Epidermal melanocyte (primary cell): ENCODE data around the gene ATP6V1B1.
A peak's percentile ranks its signal among the peaks of the same experiment; 100 is the strongest.
"Not testable (repeated sequence)": the region's sequence is repeated elsewhere in the genome, so short reads cannot be mapped to it uniquely, and the experiment has no call there.

Experiments used
- DNase-seq: peaks from one replicate; pipeline ENCODE4 v3.0.0; 2011; ENCODE audit warnings: low spot score; ENCODE audit not compliant: insufficient read length

ATP6V1B1 gene

DNA sequence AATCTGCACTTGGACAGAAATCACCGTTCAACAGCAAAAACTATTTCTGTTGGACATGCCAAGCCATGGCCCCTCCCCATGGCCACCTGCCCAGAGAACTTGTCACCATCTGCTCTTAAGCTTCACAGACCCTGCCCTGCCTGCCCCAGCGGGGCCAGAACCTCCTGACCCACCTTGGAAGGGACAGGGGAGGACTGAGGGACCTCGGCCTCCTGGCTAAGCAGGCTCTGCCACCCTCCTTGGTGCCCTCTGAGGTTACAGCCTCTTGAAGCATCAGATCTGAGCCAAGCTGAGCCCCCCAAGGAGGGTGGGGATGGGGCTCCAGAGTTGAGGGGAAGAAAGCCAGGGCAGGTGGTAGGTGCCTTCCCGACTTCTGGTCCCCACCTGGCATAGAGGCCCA lies 52.5 kb downstream of the ATP6V1B1 start:
- no peak for DNase-seq

DNA sequence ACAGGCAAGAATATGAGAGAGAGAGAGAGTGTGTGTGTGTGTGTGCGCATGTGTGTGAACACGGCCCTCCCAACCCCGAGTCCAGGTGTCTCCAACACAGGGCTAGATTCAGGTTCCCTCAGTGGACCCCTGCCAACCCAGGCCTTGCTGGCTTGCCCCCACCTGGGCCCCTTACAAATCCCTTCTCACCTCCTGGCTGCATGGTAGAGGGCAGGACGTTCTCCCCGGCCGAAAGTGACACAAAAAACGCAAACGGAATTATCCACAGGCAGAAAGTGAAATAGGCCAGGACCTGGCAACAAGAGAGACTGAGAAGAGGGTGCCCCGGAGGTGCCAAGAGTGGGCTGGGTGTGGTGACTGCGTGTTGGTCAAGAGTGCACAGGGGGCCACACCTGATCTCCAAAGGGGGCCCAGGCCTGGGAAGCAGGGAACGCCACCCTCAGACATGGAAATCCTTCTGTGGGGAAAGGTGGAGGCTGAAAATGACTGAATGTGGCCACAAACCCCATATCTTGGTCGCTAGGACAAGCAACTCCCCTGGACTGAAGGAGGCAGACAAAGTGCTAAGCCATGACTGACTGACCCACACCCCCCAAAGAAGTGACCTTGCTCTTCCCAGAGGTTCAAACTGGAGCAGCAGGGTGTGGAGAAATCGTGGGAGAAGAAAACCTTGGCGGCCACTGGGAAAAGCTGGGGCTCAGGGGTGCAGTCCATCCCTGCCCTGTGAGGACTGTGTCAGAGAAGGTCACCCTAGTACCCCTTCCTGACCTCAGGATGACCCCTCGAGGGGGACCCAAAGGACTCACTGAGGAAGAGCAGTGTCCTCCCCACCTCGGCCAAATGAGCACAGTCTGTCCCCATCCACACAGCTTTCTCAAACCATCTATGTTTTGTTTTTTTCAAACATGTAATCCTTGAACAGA lies 53.3 kb downstream of the ATP6V1B1 start:
- DNase-seq, result no peak

DNA sequence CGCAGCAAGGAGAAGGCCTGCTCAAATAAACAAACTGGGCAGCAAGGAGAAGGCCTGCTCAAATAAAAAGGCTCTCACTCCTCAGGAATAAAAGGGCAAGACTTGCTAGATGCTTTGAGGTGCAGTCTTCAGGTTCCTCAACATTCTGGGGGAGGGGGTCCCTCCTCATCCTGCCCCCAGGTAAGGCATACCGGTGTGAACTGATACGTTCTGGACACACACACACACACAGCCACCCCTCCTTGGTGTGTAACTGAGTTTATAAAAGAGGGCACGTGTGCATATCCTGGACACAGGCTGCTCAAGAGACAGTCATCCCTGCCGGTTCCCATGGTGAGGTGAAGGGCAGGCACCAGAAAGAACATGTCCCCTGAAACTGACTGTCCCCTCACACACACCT lies 54.5 kb downstream of the ATP6V1B1 start:
- no peak for DNase-seq

DNA sequence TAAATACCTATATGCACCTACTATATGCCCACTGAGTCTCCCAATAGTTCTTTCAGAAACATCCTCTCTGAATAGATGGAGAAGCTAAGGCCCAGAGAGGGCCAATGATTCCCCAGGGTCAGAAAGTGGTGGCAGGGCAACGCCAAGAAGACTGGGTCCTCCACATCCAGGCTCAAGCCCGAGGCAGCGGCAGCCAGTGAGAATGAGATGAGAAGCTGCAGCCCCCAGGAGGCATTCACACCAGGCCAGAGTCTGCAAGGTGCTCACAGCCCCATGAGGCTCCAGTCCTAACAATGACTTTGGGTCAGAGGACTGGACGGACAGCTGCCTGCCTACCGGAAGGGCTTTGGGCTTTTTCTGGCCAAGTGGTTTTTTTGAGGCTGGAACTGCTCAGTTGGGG lies 55.4 kb downstream of the ATP6V1B1 start:
- DNase-seq, result no peak

DNA sequence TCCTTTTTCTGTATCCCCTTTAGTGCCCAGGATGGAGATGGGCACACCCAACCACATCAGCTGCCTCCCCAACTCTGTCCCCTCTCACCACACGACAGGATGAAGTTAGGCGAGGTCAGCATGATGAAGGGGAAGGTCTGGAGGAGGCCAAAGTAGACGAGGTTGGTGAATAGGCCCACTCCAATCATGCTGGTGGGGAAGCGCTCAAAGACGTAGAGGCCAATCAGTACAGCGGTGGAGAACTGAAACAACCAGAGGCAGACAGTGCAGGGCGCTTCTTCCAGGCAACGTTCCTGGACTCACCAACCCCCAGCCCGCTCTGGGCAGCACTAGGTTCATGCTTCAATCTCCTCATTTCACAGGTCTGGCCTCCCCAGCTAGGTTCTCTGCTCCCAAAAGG lies 56.0 kb downstream of the ATP6V1B1 start:
- no peak for DNase-seq

DNA sequence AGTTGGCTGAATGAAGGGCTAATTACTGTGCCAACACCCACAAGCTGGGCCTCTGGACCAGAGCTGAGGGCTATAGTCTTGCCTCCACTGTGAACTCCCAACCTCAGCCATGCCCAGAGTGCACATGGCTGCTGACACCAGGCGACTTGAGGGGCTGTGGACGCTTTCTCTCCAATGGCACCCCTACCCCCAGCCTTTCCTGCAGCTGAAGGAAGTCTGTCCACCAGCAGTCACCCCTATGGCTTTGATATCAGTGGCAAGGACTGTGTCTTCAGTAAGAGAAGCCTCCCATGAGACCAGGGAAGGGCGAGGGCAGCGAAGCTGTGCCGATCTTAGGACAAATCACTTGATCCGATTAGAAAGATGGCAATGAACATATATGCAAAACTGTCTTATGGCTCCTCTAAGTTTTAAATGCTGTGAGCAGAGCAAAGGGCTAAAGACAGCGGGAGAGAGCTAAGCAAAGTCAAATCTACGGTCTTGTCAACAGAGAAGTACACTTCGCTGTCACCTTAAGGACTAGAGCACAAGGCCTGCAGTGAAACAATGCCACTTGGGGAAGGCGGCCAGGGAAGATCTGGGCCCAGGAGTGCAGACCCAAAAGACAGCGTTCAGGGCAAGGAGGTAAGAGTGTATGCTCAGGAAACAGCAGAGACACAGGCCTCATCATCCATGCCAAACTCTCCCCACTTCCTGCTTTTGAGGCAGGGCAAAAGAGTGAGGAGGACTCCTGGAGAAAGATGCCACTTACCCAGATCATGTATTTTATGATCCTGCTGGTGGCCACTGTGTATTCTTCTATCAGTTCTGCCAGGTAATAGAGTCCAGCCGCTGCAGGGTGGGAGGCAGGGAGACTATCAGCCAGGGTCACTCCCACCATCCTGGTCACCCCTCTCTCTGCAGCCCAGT lies 57.5 kb downstream of the ATP6V1B1 start:
- DNase-seq, result no peak

DNA sequence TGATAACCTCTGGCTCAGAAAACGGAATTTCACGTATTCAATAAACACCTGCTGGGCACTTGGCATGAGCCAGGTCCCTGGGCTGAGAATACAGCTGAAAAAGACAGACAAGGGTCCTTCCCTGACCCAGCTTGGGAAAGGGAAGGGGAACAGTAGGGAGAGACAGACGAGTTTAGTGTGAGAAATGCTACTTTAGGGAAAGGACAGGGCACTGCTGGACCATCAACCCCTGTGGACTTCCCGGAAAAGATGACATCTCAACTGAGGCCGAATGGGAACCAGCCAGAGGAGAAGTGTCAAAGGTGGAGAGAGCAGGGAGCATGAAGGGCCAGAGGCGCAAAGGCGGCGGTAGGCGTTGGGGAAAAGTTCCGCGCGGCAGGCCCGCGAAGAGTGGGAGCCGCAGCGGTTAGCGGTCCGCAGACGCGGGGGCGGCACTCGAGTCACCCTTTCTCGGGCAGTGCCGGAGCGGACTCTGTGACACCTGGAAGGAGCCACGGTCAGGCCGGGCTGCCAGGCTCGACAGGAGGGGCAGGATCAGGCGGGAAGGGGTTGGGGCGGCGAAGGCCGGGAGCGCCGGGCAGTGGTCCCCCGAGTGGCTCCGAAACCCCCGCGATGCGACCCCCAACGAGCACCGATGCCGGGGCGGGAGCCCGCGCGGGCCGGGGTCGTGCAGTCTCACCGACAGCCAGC lies 58.5 kb downstream of the ATP6V1B1 start:
- DNase-seq, result no peak

DNA sequence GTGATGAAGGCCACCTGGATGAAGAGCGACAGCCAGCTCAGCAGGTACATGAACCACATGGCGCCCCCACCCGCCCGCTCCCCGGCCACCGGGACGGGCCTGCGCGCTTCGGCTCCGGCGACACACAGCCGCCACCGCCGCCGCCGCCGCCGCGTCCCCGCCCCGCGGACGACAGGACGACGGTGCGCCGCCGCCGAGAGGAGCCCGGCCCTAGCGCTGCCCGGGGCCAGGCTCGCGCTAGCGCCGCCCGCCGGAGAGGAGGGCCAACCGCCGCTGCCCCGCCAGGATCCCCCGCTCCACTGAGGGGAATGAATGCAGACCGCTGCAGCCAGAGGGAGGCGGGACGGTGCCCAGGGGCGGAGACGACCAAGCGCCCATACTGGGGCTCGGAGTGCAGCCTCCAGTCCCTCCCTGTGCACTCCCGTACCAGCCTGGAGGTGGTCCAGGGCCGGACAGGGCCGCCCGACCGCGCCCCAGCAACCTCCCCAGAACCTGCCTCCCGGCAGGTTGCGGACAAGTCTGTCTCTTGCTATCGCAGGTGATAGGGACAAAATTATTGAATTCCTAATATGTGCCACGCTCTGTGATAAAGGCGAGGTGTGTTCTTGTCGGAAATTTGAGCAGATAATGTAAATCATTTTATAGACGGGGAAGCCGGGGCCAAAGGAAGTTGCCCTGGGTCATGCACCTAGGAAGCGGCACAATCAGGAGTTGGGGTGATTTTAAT lies 59.2 kb downstream of the ATP6V1B1 start, which contains the start of gene TEX261:
Gene TEX261, minus strand, starts transcription at position 175 of the 727 bp plus-strand sequence. Its CDS starts 116 bp downstream, at position 59.
- peak; percentile 87 for DNase-seq

DNA sequence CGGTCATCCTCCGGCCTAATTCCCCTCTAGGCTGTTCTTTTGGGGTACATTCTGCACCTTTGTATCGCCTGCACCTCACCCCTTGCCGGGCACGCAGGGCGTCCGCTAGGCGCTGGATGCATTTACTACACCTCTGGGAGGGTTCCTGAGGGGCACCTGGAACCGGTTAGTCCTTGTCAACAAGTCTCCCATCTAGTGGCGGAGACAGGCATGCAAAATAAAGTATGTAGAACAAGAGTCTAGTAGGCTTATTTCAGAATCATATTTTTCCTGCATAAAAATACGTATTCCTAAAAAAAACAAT lies 59.7 kb downstream of the ATP6V1B1 start:
- no peak for DNase-seq

DNA sequence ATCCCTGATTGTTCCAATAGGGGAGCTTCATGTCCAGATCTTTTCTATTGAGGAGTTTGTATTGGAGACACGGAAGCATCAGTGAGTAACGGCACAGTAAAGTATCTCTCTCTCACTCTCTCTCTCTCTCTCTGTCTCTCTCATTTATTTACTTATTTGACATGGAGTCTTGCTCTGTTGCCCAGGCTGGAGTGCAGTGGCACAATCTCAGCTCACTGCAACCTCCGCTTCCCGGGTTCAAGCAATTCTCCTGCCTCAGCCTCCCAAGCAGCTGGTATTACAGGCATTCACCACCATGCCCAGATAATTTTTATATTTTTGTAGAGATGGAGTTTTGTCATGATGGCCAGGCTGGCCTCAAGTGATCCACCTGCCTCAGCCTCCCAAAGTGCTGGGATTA lies 63.2 kb downstream of the ATP6V1B1 start:
- not testable (repeated sequence) for DNase-seq

DNA sequence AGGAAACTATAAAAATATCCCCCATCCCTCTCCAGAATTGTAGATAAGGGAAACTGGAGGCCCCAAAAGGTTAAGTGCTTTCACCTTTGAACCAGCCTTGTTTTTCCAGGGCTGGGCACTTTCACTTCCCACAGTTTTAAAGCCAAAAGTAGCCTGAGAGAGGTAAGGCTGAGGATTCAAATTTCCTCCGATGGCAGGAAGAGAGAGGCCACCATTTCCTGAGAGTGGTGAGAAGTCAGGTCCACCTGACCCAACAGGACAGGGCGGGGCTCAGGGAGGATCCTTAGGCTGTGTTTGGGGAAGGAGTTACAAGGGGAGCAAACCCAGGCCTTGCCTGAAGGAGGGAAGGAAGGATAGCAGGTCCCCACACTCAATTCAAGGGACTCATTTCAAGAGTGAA lies 63.7 kb downstream of the ATP6V1B1 start:
- DNase-seq, result no peak

DNA sequence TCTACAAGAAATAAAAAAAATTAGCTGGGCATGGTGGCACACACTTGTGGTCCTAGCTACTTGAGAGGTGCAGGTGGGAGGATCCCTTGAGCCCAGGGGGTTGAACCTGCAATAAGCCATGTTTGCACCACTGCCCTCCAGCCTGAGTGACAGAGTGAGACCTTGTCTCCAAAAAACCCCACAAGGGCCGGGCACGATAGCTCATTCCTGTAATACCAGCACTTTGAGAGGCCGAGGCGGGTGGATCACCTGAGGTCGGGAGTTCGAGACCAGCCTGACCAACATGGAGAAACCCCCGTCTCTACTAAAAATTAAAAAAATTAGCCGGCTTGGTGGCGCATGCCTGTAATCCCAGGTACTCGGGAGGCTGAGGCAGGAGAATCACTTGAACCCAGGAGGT lies 64.2 kb downstream of the ATP6V1B1 start:
- DNase-seq, result not testable (repeated sequence)

DNA sequence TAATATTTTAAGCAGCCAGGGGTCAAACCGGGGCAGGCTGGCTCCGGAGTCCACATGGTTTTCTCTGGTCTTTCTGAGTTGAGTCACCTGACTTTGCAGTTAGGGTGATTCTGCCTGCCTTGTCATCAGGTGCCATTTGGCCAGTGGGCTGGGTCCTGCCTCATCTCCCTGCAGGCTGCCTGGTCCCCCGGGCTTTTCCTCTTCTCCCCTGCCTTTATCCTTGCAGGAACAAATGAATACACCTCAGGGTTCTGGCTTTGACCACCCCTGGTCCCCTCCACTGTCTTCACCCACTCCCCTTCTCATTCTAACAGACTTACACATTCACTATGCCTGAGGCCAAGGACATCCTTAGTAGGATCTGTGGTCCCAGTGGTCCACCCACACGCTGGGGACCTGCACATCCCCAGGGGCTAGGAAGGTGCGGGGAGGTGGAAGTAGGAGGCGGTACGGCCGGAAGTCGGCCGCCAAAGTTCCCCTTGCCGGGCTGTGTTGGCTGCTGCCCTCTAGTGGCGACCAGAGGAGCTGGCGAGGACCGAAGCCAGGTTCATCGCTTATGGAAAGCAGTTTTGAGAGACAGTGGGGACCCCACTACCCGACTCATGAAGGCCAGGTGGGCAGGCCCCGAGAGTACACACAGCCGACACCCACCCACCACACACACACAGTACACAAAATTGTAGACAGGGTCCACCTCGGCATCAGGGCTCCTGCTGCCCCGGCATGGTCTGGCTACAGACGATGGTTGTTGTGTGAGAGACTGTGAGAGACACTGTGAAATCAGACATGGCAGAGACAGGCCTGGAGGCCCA lies 65.3 kb downstream of the ATP6V1B1 start:
- no peak for DNase-seq

DNA sequence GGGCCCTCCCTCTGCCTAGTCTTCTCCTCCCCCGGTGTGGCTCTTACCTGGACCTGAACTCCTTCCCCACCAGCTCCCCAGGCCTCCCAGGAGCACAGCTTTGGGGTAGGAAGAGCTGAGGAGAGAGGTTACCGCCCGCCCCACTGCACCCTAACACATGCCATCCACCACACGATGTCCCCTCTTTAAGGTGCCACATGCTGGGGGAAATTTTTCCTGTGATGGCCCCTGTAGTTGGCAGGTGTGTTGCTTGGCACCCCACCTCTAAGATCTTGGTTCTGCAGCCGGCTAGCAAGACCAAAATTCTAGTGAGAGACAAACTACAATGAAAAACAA lies 65.9 kb downstream of the ATP6V1B1 start:
- DNase-seq, result no peak

DNA sequence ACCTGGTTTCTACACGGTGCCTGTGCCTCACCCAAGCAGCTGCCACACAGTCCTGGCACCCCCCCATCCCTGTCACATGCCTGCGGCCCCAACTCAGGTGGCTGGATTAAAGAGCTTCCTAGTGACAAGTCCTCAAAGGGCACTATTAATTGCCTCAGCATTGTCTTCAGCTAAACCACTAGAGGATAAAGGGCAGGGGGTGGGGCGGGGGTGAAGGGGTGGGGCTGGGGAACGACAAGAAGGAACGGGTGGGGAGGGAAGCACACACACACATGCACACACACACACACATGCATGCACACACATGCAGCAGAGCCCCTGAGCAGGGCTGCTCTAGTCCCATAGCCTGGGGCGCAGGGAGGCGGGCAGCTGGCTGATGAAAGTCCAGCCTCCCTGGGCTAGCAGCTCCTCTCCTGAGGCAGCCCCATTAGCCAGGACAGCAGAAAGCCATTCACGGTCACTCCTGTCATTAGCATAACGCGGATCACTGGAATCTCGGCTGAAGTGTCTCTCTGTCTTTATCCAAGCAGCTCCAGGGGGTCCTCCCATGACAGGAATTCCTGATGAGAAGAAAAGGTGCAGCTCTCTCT lies 66.4 kb downstream of the ATP6V1B1 start:
- no peak for DNase-seq

DNA sequence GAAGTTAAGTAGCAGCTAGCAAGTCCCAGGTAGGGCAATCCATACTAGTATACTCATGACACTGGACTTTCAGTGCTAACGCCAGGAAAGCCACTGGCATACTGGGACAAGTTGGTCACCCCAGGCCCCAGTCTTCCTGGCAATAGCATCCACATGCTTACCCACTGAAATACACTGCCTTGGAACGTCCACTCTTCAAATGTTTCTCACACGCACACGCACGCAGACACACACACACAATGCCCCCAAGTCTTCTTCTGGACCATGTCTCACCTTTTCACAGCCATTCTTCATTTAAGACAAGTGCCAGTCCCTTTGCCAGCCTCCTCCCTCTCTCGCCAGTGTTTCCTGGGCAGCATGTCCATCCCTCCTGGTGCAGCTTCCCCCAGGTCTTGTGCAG lies 67.7 kb downstream of the ATP6V1B1 start:
- DNase-seq, result no peak

DNA sequence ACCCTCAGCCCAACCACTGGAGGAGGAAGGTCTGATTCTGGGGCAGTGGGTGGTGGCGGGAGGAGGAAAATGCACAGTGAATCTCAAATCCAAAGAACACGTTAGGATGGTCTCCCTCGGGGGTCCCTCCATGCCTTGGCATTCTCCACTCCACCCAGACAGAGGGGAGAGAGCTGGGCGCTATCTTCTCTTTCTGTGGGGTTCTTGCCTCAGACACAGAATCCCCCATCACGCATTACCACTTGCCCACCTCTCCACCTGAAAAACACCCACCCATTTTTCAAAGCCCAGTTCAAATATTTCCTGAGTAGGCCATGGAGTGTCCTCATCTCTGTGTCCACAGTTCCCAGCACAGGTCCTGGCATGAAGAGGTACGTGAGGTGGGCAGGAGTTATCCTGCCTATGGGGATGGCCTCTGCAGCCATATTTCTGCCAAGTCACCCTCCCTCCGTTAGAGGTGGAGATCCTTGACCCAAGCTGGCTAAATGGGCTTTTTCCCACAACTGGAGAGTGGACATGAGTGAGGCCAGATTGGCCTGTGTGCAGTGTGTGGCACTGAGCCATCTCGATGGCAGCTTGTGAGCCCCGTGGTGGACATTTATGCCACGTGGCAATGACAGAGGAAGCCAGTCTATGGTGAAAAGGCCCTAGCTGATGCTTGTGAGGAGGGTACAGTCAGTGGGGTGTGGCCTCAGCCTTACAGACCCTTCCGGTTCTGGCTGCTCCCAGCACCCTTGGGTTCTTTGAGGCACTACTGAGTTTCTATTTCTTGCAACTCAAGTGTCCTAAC lies 68.5 kb downstream of the ATP6V1B1 start:
- no peak for DNase-seq

DNA sequence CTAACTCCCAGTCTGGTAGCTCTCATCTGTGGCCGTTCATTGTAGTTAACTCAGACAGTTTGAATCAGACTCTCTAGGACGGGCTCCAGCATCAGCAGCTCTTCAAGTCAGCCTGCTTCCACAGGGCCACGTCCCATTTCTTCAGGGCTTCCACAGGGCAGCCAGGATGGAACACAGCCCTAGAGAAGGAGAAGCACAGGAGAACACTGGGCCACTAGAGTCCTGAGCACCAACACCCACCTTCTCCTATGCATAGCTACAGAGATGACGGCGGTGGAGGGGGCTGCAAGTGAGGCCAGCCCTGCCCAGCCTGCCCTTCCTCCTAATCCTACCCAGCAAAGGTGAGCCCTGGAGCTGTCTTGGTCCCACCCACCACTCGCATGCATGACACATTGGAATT lies 69.2 kb downstream of the ATP6V1B1 start:
- DNase-seq, result no peak
